ENCODE measurements around the gene LY6G5B. TPM values are rescaled to one million over a fixed set of nuclear protein-coding genes. Genes with fewer than 3 reads are reported as not detected.

LY6G5B gene
- total RNA-seq, 2 experiments from 2014 or later = 12.3 to 28.7 TPM

- Histone ChIP-seq H3K4me3 (ENCODE audit: low read depth, low read length, poor library complexity, severe bottlenecking) (no peak overlapping the region), H4K20me1 (ENCODE audit: insufficient read depth, low read length) (no peaks in the 10 kb centered on the region), H3K9me2 (ENCODE audit: insufficient read depth, low read length) (no peaks in the 10 kb centered on the region), H3K9me3 (ENCODE audit: low read length) (no peaks in the 10 kb centered on the region), H3K79me2 (ENCODE audit: insufficient read depth, low read depth, low read length) (no peaks in the 10 kb centered on the region), H3K4me1 (ENCODE audit: insufficient read depth, low read length, poor library complexity, severe bottlenecking) (peaks cover 10% of the 10 kb centered on the region), H3K4me2 (ENCODE audit: low read length) (no peak overlapping the region), H3K27ac (ENCODE audit: low read depth, low read length, poor library complexity, severe bottlenecking) (no peak overlapping the region), H3K36me3 (ENCODE audit: insufficient read depth, low read length) (peaks cover 96% of the 10 kb centered on the region), H2AFZ (ENCODE audit: low read length) (no peak overlapping the region)
- BruUV-seq (replicated peaks) = TSS peak; percentile 88
- DNase-seq (ENCODE audit: low spot score) = no peak
- intact Hi-C loops (cut with micrococcal nuclease; ENCODE audit: unreplicated experiment) = no loop called here
- POLR2A ChIA-PET = interaction anchor here (0.5 to 1.6 kb wide), 3 partner anchors 18 to 100 kb away, joined by 3 to 9 read pairs (median 4); no protein-coding TSS in a partner anchor
- no peak for TF ChIP-seq EZH2phosphoT487 (IDR thresholded peaks at IDR 0.05; ENCODE audit: borderline replicate concordance, low read depth, low read length)
- TF ChIP-seq, protein P1, sequence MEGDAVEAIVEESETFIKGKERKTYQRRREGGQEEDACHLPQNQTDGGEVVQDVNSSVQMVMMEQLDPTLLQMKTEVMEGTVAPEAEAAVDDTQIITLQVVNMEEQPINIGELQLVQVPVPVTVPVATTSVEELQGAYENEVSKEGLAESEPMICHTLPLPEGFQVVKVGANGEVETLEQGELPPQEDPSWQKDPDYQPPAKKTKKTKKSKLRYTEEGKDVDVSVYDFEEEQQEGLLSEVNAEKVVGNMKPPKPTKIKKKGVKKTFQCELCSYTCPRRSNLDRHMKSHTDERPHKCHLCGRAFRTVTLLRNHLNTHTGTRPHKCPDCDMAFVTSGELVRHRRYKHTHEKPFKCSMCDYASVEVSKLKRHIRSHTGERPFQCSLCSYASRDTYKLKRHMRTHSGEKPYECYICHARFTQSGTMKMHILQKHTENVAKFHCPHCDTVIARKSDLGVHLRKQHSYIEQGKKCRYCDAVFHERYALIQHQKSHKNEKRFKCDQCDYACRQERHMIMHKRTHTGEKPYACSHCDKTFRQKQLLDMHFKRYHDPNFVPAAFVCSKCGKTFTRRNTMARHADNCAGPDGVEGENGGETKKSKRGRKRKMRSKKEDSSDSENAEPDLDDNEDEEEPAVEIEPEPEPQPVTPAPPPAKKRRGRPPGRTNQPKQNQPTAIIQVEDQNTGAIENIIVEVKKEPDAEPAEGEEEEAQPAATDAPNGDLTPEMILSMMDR (conservative IDR thresholded peaks at IDR 0.05; ENCODE audit: low read length) = no peak
- CTCF ChIA-PET (ENCODE audit: unreplicated experiment) = no interaction called here
Observed at GRCh38 chr6:31640612-31641011, 29.2 kb upstream of the LY6G5B start.

- ChIA-PET CTCF (ENCODE audit: unreplicated experiment) (no interaction called here), POLR2A (no interaction called here)
- no peaks in the 10 kb centered on the region for H3K9me3 ChIP-seq (ENCODE audit: low read length)
- H3K4me3 ChIP-seq (ENCODE audit: low read depth, low read length, poor library complexity, severe bottlenecking) = no peak overlapping the region
- H2AFZ ChIP-seq (ENCODE audit: low read length) = no peak overlapping the region
- DNase-seq (ENCODE audit: low spot score) = no peak
- no peaks in the 10 kb centered on the region for H3K9me2 ChIP-seq (ENCODE audit: insufficient read depth, low read length)
- H3K4me2 ChIP-seq (ENCODE audit: low read length) = no peak overlapping the region
- TF ChIP-seq, protein P1 (conservative IDR thresholded peaks at IDR 0.05; ENCODE audit: low read length) = no peak
- TF ChIP-seq EZH2phosphoT487 (IDR thresholded peaks at IDR 0.05; ENCODE audit: borderline replicate concordance, low read depth, low read length) = no peak
- no peaks in the 10 kb centered on the region for H4K20me1 ChIP-seq (ENCODE audit: insufficient read depth, low read length)
- BruUV-seq (replicated peaks) = no TSS peak
- no peaks in the 10 kb centered on the region for H3K79me2 ChIP-seq (ENCODE audit: insufficient read depth, low read depth, low read length)
- no peak overlapping the region for H3K27ac ChIP-seq (ENCODE audit: low read depth, low read length, poor library complexity, severe bottlenecking)
- intact Hi-C loops (cut with micrococcal nuclease; ENCODE audit: unreplicated experiment) = no loop called here
- H3K4me1 ChIP-seq (ENCODE audit: insufficient read depth, low read length, poor library complexity, severe bottlenecking) = peaks cover 10% of the 10 kb centered on the region
- peaks cover 96% of the 10 kb centered on the region for H3K36me3 ChIP-seq (ENCODE audit: insufficient read depth, low read length)
Observed at GRCh38 chr6:31641370-31641769, 28.4 kb upstream of the LY6G5B start.

GRCh38 chr6:31642798-31643570 is 26.8 kb upstream of the LY6G5B start:
- no peaks in the 10 kb centered on the region for H3K9me2 ChIP-seq (ENCODE audit: insufficient read depth, low read length)
- H3K79me2 ChIP-seq (ENCODE audit: insufficient read depth, low read depth, low read length) = no peaks in the 10 kb centered on the region
- H4K20me1 ChIP-seq (ENCODE audit: insufficient read depth, low read length) = no peaks in the 10 kb centered on the region
- no peak overlapping the region for H3K4me3 ChIP-seq (ENCODE audit: low read depth, low read length, poor library complexity, severe bottlenecking)
- H2AFZ ChIP-seq (ENCODE audit: low read length) = no peak overlapping the region
- peaks cover 3% of the 10 kb centered on the region for H3K4me1 ChIP-seq (ENCODE audit: insufficient read depth, low read length, poor library complexity, severe bottlenecking)
- no peak for DNase-seq (ENCODE audit: low spot score)
- peaks cover 93% of the 10 kb centered on the region for H3K36me3 ChIP-seq (ENCODE audit: insufficient read depth, low read length)
- ChIA-PET CTCF (ENCODE audit: unreplicated experiment) (no interaction called here), POLR2A (interaction anchor here (0.6 to 1.2 kb wide), 3 partner anchors 16 to 63 kb away, joined by 3 to 4 read pairs (median 3); no protein-coding TSS in a partner anchor)
- BruUV-seq (replicated peaks) = no TSS peak
- TF ChIP-seq EZH2phosphoT487 (IDR thresholded peaks at IDR 0.05; ENCODE audit: borderline replicate concordance, low read depth, low read length) = no peak
- TF ChIP-seq, protein P1 (conservative IDR thresholded peaks at IDR 0.05; ENCODE audit: low read length) = no peak
- no peak overlapping the region for H3K27ac ChIP-seq (ENCODE audit: low read depth, low read length, poor library complexity, severe bottlenecking)
- no peaks in the 10 kb centered on the region for H3K9me3 ChIP-seq (ENCODE audit: low read length)
- intact Hi-C loops (cut with micrococcal nuclease; ENCODE audit: unreplicated experiment) = no loop called here
- H3K4me2 ChIP-seq (ENCODE audit: low read length) = no peak overlapping the region
